Measurements from ENCODE around the gene ZBTB45.

Gene ZBTB45

GRCh38 chr19:58474291-58474996 lies 45.2 kb downstream of the ZBTB45 start:
- TF ChIP-seq CTCF (IDR thresholded peaks at IDR 0.05): no peak

DNA sequence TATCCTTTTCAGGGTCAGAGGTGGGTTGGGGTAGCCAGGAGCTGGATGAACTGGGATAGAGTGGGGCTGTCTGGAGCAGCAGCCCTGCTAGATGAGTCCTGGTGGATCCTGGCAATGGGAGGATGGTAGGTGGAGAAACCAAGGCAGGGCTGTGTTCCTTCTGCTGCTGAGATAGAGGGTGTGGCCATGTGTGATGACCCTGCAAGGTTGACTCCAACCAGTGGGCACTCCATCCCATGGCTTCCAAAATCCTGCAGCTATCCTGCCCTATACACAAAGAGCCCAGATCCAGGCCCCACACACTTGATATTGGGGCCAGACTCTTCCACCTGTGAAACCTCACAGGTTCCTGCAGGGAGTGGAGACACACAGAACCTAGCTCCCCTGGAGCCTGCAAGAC lies 45.8 kb downstream of the ZBTB45 start:
- TF ChIP-seq CTCF (IDR thresholded peaks at IDR 0.05): no peak

- no peak for TF ChIP-seq CTCF (IDR thresholded peaks at IDR 0.05)
Measured at GRCh38 chr19:58471736-58472135, 47.9 kb downstream of the ZBTB45 start.

GRCh38 chr19:58469241-58470013 lies 50.2 kb downstream of the ZBTB45 start:
- no peak for TF ChIP-seq CTCF (IDR thresholded peaks at IDR 0.05)

GRCh38 chr19:58468216-58468839 lies 51.3 kb downstream of the ZBTB45 start:
- no peak for TF ChIP-seq CTCF (IDR thresholded peaks at IDR 0.05)

DNA sequence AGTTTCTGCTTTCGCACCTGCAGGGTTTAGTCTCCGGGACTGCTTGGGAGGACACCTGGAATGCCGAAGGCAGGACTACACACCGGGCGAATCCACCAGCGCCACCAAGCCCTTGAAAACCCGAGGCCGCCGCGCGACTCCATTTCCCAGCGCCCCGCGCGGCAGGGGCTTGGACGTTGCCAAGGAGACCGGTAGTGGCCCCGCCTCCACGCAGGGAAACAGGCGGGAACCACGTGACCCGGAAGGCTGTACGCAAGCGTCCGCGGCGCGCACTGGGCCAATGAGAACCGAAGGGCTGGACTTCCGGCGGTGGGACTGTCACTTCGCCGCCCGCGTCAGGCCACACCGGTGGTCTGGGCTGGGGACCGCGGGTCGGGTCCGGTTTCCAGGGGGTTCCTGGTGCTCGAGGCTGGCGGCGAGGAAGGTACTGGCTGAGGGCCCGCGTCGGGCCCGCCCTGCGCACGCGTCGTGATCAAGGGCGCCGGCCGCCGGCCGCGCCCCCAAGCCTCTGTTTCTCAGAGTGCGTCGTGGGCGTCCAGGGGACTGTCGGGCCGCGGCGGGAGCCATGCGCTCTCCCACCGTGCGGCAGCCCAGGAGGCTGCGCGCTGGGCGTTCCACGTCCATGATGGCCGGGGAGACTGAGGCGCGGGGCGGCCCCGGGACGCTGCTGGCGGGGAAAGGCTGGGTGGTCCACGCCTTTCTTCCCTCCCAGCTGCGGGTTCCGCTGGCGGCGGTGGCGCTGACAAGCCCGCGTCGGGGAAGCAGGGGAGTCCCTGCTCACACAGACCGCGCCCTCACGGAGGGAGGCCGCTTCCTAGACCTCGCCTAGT lies 52.6 kb downstream of the ZBTB45 start, which contains the start of gene ZNF324:
ZNF324 (plus strand) TSS at position 321 of the 830 bp plus-strand sequence. CDS start 2,106 bp downstream, outside the sequence.
- TF ChIP-seq CTCF (IDR thresholded peaks at IDR 0.05): no peak
